Measurements from ENCODE around the gene MYCN.
"Not testable (repeated sequence)": the region's sequence is repeated elsewhere in the genome, so short reads cannot be mapped to it uniquely, and the experiment has no call there.

Gene MYCN

GRCh38 chr2:15943378-15944280 is 3.3 kb downstream of the MYCN start:
- no peak for DNase-seq (ENCODE audit: low read depth in 2 of 2)

- DNase-seq (ENCODE audit: low read depth in 2 of 2) = no peak
Measured at GRCh38 chr2:15944325-15945017, 4.1 kb downstream of the MYCN start.

DNA sequence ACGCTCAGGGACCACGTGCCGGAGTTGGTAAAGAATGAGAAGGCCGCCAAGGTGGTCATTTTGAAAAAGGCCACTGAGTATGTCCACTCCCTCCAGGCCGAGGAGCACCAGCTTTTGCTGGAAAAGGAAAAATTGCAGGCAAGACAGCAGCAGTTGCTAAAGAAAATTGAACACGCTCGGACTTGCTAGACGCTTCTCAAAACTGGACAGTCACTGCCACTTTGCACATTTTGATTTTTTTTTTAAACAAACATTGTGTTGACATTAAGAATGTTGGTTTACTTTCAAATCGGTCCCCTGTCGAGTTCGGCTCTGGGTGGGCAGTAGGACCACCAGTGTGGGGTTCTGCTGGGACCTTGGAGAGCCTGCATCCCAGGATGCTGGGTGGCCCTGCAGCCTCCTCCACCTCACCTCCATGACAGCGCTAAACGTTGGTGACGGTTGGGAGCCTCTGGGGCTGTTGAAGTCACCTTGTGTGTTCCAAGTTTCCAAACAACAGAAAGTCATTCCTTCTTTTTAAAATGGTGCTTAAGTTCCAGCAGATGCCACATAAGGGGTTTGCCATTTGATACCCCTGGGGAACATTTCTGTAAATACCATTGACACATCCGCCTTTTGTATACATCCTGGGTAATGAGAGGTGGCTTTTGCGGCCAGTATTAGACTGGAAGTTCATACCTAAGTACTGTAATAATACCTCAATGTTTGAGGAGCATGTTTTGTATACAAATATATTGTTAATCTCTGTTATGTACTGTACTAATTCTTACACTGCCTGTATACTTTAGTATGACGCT is 5.8 kb downstream of the MYCN start:
- no peak for DNase-seq (ENCODE audit: low read depth in 2 of 2)

DNA sequence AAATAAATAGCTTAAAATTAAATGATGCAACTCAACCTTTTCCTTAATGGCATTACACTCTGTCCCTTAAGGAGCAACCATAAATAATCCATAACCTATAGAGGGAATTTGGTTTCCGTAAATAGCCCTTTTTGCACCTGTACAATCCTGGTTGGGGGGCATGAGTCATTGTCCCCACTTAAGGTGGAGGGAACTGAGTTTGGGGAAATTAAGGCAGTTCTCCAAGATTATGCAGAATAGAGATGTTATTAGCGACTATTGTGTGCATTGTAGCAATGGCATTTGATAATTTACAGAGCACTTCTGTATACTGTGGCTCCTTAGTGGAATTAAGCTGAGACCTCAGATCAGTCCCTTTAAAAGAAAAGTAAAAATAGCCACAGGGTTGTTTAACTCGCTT is 6.6 kb downstream of the MYCN start:
- DNase-seq (ENCODE audit: low read depth in 2 of 2) = no peak

- DNase-seq (ENCODE audit: low read depth in 2 of 2) = no peak
Measured at GRCh38 chr2:15947431-15947830, 7.1 kb downstream of the MYCN start.

DNA sequence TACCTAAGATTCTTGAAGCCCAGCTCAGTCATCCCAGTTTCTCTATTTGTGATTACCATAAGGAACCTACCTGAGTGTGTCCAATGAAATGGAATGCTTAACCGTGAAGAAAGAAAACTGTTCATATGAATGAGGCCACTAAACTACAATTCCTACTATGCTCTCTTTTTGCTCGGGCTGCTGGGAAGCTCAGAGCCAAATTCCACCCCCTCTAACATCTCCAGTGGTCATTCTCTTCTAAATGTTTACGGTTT is 8.3 kb downstream of the MYCN start:
- DNase-seq (ENCODE audit: low read depth in 2 of 2) = no peak

DNA sequence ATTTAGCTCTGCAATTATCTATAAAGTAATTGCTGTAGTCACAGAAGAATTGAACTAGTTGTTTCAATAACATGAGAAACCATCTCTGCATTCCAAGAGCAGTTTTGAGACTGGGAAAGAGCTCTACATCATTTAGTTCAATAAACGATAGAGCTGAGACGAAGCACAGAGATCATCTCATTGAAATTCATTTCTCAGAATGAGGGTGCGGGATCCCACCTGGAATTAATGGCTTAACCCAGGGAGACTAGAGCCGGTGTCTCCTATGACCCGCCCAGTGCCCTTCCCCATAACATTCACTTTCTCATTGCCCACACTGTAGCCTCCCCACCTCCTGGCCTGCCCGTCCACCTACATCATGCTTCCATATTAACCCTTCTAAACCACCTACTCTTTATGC is 8.8 kb downstream of the MYCN start:
- no peak for DNase-seq (ENCODE audit: low read depth in 2 of 2)

- DNase-seq (ENCODE audit: low read depth in 2 of 2) = no peak
Measured at GRCh38 chr2:15949551-15949950, 9.2 kb downstream of the MYCN start.

DNA sequence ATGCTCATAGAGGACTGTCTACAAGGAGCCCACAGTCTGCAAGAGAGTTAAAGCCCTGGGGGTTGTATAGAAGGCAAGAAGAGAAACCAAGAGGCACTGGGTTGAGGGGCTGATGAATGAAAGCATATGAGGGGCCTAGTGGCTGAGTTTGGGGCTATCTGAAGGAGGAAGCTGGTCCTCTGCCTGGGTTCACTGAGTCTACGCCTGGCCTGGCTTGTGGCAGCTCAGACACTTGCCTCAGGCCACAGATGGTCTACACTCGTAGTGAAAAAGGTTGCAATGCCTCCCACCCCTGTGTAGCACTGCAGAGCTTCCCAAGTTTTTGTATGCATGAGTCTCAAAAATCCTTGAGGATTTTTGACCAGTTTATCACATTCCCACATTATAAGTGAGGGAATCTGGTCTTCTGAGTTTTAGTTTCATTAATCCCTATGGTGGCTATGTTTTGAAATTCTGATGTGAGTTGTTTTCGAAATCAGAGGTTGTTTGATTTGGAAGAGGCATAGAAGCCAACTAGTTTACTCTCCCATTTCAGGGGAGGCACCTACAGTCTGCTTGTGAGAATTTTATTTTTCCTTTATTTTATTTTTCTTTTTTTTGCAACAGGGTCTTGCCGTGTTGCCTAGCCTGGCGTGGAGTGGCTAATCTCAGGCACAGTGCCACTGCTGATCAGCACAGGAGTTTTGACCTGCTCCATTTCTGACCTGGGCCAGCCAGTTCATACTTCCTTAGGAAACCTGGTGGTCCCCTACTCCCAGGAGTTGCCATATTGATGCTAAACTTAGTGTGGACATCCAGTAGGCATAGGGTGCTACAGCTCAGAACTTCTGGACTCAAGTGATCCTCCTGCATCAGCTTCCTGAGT is 10.0 kb downstream of the MYCN start:
- DNase-seq (ENCODE audit: low read depth in 2 of 2) = no peak

- not testable (repeated sequence) for DNase-seq (ENCODE audit: low read depth in 2 of 2)
Measured at GRCh38 chr2:15951936-15952335, 11.6 kb downstream of the MYCN start.

GRCh38 chr2:15952451-15953146 is 12.2 kb downstream of the MYCN start:
- DNase-seq (ENCODE audit: low read depth in 2 of 2) = no peak

DNA sequence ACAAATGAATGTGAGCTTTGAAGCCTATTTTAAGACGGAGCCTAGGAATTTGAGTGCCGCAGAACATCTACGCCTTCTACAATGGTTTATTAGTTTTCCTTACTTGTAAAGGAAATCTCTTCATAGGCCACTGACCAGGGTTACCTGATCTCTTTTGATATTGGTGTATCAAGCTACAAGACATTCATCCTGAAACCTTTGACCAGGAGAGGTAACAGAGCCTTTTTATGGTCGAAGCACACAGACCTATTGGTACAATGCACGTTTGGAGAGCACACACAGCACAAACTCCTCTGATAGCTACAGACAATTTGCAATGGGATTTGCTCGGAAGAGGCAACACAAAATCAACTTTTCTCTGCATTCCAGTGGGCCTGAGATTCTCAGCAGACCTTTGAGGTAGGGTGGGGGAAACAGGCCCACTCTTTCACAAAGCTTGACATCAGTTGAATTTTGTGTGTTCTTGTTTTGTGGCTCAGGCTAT is 12.8 kb downstream of the MYCN start:
- DNase-seq (ENCODE audit: low read depth in 2 of 2) = no peak

GRCh38 chr2:15953891-15954680 is 13.7 kb downstream of the MYCN start:
- no peak for DNase-seq (ENCODE audit: low read depth in 2 of 2)

- no peak for DNase-seq (ENCODE audit: low read depth in 2 of 2)
Measured at GRCh38 chr2:15954761-15955160, 14.4 kb downstream of the MYCN start.

DNA sequence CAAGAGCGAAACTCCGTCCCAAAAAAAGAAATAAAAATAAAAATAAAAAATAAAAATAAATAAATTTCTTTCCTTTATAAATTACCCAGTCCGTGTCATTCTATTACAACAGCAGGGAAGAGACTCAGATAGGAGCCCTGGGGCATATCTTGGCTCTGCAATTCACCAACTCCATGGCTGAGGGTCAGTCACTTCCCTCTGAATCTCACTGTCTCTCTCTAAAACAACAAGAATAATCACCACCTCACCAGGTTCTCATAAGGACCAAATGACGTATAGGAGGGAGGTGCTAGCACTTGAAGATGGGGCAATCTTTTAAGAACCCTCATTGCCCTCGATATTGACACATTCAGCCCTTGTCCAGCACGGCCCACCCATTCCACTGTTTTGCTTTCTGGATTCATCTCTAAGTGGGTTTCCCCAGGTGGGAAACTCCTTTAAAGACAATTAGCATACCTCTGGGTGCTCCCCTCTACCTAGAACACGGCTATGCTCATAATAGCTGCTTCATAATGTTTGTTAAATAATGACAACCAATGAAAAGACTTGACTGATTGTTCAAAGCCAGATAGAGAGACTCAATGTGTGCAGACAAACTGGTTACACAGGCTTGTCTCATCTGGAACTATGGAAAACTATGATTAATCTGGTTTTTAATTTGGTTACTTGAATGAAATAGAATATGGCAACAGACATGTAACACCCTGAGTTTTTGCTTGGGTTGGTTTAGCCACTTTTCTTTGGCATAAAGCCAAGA is 15.1 kb downstream of the MYCN start:
- no peak for DNase-seq (ENCODE audit: low read depth in 2 of 2)

GRCh38 chr2:15956230-15956629 is 15.9 kb downstream of the MYCN start:
- DNase-seq (ENCODE audit: low read depth in 2 of 2) = no peak

DNA sequence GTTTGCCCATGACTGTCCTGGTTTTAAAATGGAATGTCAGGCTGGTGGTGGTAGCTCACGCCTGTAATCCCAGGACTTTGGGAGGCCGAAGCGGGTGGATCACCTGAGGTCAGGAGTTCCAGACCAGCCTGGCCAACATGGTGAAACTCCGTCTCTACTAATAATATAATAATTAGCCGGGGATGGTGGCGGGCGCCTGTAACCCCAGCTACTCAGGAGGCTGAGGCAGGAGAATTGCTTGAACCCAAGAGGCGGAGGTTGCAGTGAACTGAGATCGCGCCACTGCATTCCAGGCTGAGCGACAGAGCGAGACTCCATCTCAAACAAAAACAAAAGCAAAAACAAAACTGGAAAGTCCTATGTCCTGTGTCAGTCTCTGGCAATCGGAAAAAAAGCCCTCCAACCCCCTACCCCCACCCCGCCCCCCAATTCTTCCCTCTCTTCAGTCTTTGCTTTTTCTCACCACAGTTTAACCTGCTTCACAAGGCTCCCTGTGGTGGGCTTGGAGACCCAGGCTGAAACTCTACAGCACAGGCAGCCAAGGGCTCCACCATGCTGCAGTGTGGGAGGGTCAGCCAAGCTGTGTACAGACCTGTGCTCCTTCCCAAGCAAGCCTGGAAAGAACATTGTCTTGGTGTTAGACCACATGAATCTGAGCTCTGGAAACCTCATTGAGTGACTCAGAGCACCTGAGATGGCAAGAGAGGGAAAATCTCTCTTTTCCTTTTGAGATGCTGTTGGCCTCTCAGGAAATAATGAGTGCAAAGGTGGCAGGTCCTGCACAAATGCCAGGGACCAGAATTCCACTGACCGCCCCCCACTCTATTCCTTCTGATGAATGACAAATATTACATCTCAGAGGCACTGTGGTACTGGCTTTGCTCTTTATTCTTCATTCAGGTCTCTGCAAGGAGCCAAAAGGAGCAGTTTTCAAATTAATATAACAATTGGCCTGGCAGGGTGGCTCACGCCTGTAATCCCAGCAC is 16.7 kb downstream of the MYCN start:
- DNase-seq (ENCODE audit: low read depth in 2 of 2) = no peak

All from stimulated activated CD4-positive, alpha-beta T cell treated with anti-CD3 and anti-CD28 coated beads, Interleukin-1b, Interleukin-23, amount 100 ng/mL, for 1 hour (primary cell).